Stimulated activated CD8-positive, alpha-beta memory T cell treated with anti-CD3 and anti-CD28 coated beads, Interleukin-7, amount 100 ng/mL, for 48 hours (primary cell): Measurements from ENCODE around the gene SMARCA4.
"Not testable (repeated sequence)": the region's sequence is repeated elsewhere in the genome, so short reads cannot be mapped to it uniquely, and the experiment has no call there.

Experiments
- DNase-seq, 2 donors: peaks; one replicate each; pipeline ENCODE4 v3.0.0-alpha.2; 2020; ENCODE audit warnings: low read depth in 1 of 2; ENCODE audit errors: extremely low read depth in 1 of 2

The SMARCA4 gene

GRCh38 chr19:10928563-10929401 lies 32.0 kb upstream of the SMARCA4 start, which contains the start of the genes TIMM29 and YIPF2:
Gene TIMM29 (plus strand): TSS chr19:10928811. CDS start chr19:10928823, 12 bp downstream.
Gene YIPF2 (minus strand): TSS chr19:10928639. CDS start chr19:10928410, 229 bp downstream.
- peak; percentile 87 to 95 for DNase-seq

- no peak for DNase-seq
Observed at GRCh38 chr19:10929402-10929794, 31.4 kb upstream of the SMARCA4 start.

GRCh38 chr19:10935371-10936059 lies 25.3 kb upstream of the SMARCA4 start:
- DNase-seq = no peak

- no peak for DNase-seq
Observed at GRCh38 chr19:10936661-10937084, 24.2 kb upstream of the SMARCA4 start.

GRCh38 chr19:10941649-10942048 lies 19.2 kb upstream of the SMARCA4 start:
- DNase-seq = not testable (repeated sequence)

GRCh38 chr19:10943412-10943811 lies 17.4 kb upstream of the SMARCA4 start:
- not testable (repeated sequence) for DNase-seq

GRCh38 chr19:10945264-10945663 lies 15.6 kb upstream of the SMARCA4 start:
- DNase-seq = no peak

- DNase-seq = no peak
Observed at GRCh38 chr19:10946958-10947657, 13.7 kb upstream of the SMARCA4 start.

- no peak for DNase-seq
Observed at GRCh38 chr19:10952809-10953208, 8.0 kb upstream of the SMARCA4 start.

- not testable (repeated sequence) for DNase-seq
Observed at GRCh38 chr19:10959277-10959968, 1.4 kb upstream of the SMARCA4 start.

GRCh38 chr19:10961073-10961860 lies 437 bp downstream of the SMARCA4 start:
- DNase-seq = no peak

- DNase-seq = no peak
Observed at GRCh38 chr19:10962863-10963262, 2.0 kb downstream of the SMARCA4 start.

- no peak for DNase-seq
Observed at GRCh38 chr19:10963865-10964264, 3.0 kb downstream of the SMARCA4 start.

GRCh38 chr19:10964903-10965302 lies 4.1 kb downstream of the SMARCA4 start:
- DNase-seq = no peak

GRCh38 chr19:10965398-10965797 lies 4.6 kb downstream of the SMARCA4 start:
- no peak for DNase-seq

GRCh38 chr19:10966809-10967208 lies 6.0 kb downstream of the SMARCA4 start:
- DNase-seq = no peak

GRCh38 chr19:10968527-10969135 lies 7.8 kb downstream of the SMARCA4 start:
- no peak for DNase-seq

- DNase-seq = no peak
Observed at GRCh38 chr19:10971107-10971726, 10.4 kb downstream of the SMARCA4 start.
